Hepatic stellate cell (primary cell): ENCODE measurements around the gene CAPN11.

Experiments used
- DNase-seq: peaks from one replicate; pipeline ENCODE4 v3.0.0; 2011; ENCODE audit warnings: low spot score

The CAPN11 gene

GRCh38 chr6:44156494-44157151, 2.0 kb upstream of the CAPN11 start:
- DNase-seq = no peak

- DNase-seq = no peak
Observed at GRCh38 chr6:44157152-44157521, 1.5 kb upstream of the CAPN11 start.

- DNase-seq = peak; percentile 77
Observed at GRCh38 chr6:44161997-44162338, 3.3 kb downstream of the CAPN11 start.

GRCh38 chr6:44162876-44163625, 4.4 kb downstream of the CAPN11 start:
- no peak for DNase-seq

GRCh38 chr6:44166116-44166515, 7.5 kb downstream of the CAPN11 start:
- no peak for DNase-seq

- no peak for DNase-seq
Observed at GRCh38 chr6:44166591-44167184, 8.1 kb downstream of the CAPN11 start.

GRCh38 chr6:44167567-44167966, 8.9 kb downstream of the CAPN11 start:
- DNase-seq = no peak

- no peak for DNase-seq
Observed at GRCh38 chr6:44169154-44169553, 10.5 kb downstream of the CAPN11 start.

GRCh38 chr6:44169886-44170570, 11.4 kb downstream of the CAPN11 start:
- DNase-seq = no peak

- DNase-seq = no peak
Observed at GRCh38 chr6:44171899-44172546, 13.4 kb downstream of the CAPN11 start.

- DNase-seq = peak; percentile 93
Observed at GRCh38 chr6:44172731-44173500, 14.3 kb downstream of the CAPN11 start.

GRCh38 chr6:44176130-44176761, 17.6 kb downstream of the CAPN11 start:
- DNase-seq = no peak

GRCh38 chr6:44176762-44177509, 18.3 kb downstream of the CAPN11 start:
- DNase-seq = no peak

GRCh38 chr6:44177691-44178423, 19.2 kb downstream of the CAPN11 start:
- peak; percentile 96 for DNase-seq

- no peak for DNase-seq
Observed at GRCh38 chr6:44178424-44179071, 19.9 kb downstream of the CAPN11 start.

- peak; percentile 29 for DNase-seq
Observed at GRCh38 chr6:44179072-44179536, 20.5 kb downstream of the CAPN11 start.

- no peak for DNase-seq
Observed at GRCh38 chr6:44179648-44180047, 21.0 kb downstream of the CAPN11 start.

GRCh38 chr6:44180406-44180805, 21.8 kb downstream of the CAPN11 start:
- no peak for DNase-seq

- DNase-seq = no peak
Observed at GRCh38 chr6:44180886-44181285, 22.3 kb downstream of the CAPN11 start.
